ENCODE measurements around the gene SH3BP2.
A peak's percentile ranks its signal among the peaks of the same experiment; 100 is the strongest.

The SH3BP2 gene

GRCh38 chr4:2829933-2830451 is 37.1 kb downstream of the SH3BP2 start:
- Histone ChIP-seq H3K27me3 (ENCODE audit: insufficient read depth, poor library complexity, severe bottlenecking) (no peaks in the 10 kb centered on the region), H3K4me3 (ENCODE audit: severe bottlenecking) (no peak overlapping the region), H3K36me3 (ENCODE audit: low read depth) (peaks cover 61% of the 10 kb centered on the region), H3K4me1 (ENCODE audit: insufficient read depth, poor library complexity, severe bottlenecking) (no peaks in the 10 kb centered on the region), H3K9me3 (ENCODE audit: severe bottlenecking) (no peaks in the 10 kb centered on the region), H3K27ac (ENCODE audit: poor library complexity, severe bottlenecking) (no peak overlapping the region)
- TF ChIP-seq CTCF (IDR thresholded peaks at IDR 0.05; ENCODE audit: poor library complexity, severe bottlenecking), result no peak
- DNase-seq (ENCODE audit: low spot score), result peak; percentile 52
- no peak for ATAC-seq (ENCODE audit: low read depth)

DNA sequence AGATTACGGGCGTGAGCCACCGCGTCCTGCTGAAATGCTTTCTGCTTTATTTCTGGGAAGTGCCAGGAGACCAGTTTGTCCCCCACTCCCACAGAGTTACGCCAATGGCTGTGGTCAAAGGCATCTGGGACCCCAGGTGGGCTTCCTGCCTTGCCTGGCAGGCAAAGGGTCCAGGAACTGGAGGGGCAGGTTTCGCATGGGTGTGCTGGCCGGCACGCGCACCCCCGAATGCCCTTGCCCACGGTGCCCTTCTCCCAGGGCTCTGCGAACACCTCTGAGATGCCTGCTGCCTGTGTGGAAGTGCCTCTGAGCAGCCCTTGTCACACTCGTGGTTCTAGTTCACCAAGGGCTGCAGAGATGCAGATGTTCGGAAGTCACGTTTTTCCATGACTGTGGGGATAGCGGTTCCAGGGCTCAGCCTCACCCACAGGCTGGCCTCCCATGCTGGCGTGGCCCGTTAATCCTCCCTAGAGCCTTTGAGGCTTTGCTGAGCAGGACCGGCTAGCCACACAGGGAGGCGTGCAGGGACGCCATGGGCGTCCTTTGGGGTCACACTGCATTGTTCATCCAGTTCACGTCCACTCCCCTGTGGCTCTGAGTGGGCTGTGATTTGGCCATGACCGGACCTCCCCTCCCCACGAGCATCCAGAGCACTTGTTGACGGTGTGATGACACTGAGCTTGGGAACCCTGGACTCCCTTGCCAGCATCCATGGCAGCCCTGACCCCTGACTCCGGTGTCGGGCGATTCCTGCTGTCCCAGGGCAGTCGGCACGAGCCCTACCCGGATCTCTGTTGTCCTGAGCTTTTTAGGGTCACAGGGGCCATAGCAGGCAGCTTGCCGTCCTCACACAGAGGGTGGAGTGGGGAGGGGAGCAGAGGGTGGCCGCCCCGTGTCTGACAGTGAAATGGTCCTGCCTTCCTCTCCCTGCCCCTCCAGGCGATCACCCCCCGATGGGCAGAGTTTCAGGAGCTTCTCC is 38.0 kb downstream of the SH3BP2 start:
- Histone ChIP-seq H3K36me3 (ENCODE audit: low read depth) (peaks cover 58% of the 10 kb centered on the region), H3K27me3 (ENCODE audit: insufficient read depth, poor library complexity, severe bottlenecking) (no peaks in the 10 kb centered on the region), H3K9me3 (ENCODE audit: severe bottlenecking) (no peaks in the 10 kb centered on the region), H3K4me3 (ENCODE audit: severe bottlenecking) (no peak overlapping the region), H3K4me1 (ENCODE audit: insufficient read depth, poor library complexity, severe bottlenecking) (no peaks in the 10 kb centered on the region), H3K27ac (ENCODE audit: poor library complexity, severe bottlenecking) (no peak overlapping the region)
- ATAC-seq (ENCODE audit: low read depth) (no peak), DNase-seq (ENCODE audit: low spot score) (peak; percentile 41)
- TF ChIP-seq CTCF (IDR thresholded peaks at IDR 0.05; ENCODE audit: poor library complexity, severe bottlenecking), result no peak

DNA sequence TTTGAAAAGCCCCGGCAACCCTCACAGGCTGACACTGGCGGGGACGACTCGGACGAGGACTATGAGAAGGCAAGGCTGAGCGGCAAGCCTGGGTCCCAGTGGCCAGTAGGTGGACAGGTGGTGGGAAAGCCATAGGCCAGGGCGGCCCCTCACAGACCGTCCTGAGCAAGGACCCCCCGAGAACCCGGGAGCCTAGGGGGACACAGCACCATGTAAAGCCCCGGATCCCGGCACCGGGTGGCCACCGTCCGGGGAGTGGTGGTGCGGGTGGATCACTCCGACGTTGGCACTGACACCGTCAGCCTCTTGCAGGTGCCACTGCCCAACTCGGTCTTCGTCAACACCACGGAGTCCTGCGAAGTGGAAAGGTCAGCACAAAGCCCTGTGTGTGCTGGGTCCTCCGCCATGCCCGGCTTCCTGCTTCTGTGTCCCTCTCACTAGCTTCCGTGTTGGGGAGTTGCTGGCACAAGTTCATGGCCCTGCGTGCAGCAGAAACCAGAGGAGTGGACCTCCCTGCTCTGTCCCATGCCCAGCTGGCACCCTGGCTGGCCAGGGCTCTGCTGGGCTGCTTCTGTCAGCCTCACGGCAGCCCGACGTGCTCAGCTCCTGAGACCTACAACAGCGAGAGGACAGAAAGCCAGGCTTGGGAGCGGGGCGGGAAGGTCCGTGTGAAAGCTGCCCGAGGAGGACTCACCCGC is 38.9 kb downstream of the SH3BP2 start:
- DNase-seq (ENCODE audit: low spot score) (peak; percentile 71), ATAC-seq (ENCODE audit: low read depth) (no peak)
- peaks cover 56% of the 10 kb centered on the region for H3K36me3 ChIP-seq (ENCODE audit: low read depth)
- H3K27me3 ChIP-seq (ENCODE audit: insufficient read depth, poor library complexity, severe bottlenecking), result no peaks in the 10 kb centered on the region
- no peak overlapping the region for H3K27ac ChIP-seq (ENCODE audit: poor library complexity, severe bottlenecking)
- no peak for TF ChIP-seq CTCF (IDR thresholded peaks at IDR 0.05; ENCODE audit: poor library complexity, severe bottlenecking)
- H3K9me3 ChIP-seq (ENCODE audit: severe bottlenecking), result no peaks in the 10 kb centered on the region
- no peaks in the 10 kb centered on the region for H3K4me1 ChIP-seq (ENCODE audit: insufficient read depth, poor library complexity, severe bottlenecking)
- no peak overlapping the region for H3K4me3 ChIP-seq (ENCODE audit: severe bottlenecking)

DNA sequence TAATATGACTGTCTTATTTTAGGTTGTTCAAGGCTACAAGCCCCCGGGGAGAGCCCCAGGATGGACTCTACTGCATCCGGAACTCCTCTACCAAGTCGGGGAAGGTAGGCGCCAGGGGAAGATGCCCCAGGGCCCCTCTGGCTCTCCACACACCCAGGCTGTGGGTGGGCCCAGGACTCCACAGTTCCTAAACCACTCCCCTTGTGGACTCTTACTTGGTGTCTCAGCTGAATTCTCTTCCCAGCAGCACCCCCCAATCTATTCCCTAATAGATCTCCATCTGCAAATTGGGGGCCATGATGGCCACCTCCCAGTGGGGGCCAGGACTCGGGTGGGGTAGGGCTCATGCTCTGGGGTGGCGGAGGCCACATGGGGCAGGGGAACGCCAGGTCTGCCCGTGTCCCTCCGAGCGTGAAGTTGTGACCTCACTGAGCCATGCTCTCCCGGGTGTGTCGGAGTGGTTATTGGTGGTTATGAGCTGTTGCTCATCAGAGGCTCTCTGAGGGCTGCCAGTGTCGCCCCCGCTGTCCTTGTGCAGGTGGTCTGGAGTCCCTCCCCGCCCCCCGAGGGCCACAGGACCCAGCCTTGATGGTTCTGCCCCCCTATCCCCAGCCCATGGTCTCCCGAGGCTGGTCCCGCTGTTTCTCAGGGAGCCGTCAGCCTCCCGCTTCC is 39.6 kb downstream of the SH3BP2 start:
- Histone ChIP-seq H3K9me3 (ENCODE audit: severe bottlenecking) (no peaks in the 10 kb centered on the region), H3K4me1 (ENCODE audit: insufficient read depth, poor library complexity, severe bottlenecking) (no peaks in the 10 kb centered on the region), H3K27me3 (ENCODE audit: insufficient read depth, poor library complexity, severe bottlenecking) (no peaks in the 10 kb centered on the region), H3K27ac (ENCODE audit: poor library complexity, severe bottlenecking) (no peak overlapping the region), H3K36me3 (ENCODE audit: low read depth) (peaks cover 50% of the 10 kb centered on the region), H3K4me3 (ENCODE audit: severe bottlenecking) (no peak overlapping the region)
- no peak for ATAC-seq (ENCODE audit: low read depth)
- TF ChIP-seq CTCF (IDR thresholded peaks at IDR 0.05; ENCODE audit: poor library complexity, severe bottlenecking), result no peak
- DNase-seq (ENCODE audit: low spot score), result peak; percentile 63
